ENCODE data around the gene SH3RF1.

- no peak for TF ChIP-seq CTCF (IDR thresholded peaks at IDR 0.05)
- no peak for TF ChIP-seq EZH2 (IDR thresholded peaks at IDR 0.05)
- no peak for TF ChIP-seq EZH2phosphoT487 (IDR thresholded peaks at IDR 0.05)
These were observed 154.4 kb downstream of the SH3RF1 start for GRCh38 chr4:169116270-169116901.

Data from neural progenitor cell (in vitro differentiated cells).